ENCODE data around the gene CYP8B1.

Gene CYP8B1

GRCh38 chr3:42875325-42876151 lies at the start of gene CYP8B1:
CYP8B1 (minus strand) TSS chr3:42875879; CDS start chr3:42875816, 63 bp downstream.
- DNase-seq, result no peak

GRCh38 chr3:42923606-42924005 lies 47.9 kb upstream of the CYP8B1 start:
- DNase-seq, result no peak

GRCh38 chr3:42914771-42915515 lies 39.3 kb upstream of the CYP8B1 start:
- no peak for DNase-seq

- DNase-seq, result no peak
Observed at GRCh38 chr3:42911551-42911950, 35.9 kb upstream of the CYP8B1 start.

- no peak for DNase-seq
Observed at GRCh38 chr3:42908675-42909074, 33.0 kb upstream of the CYP8B1 start.

- peak in 2 of 51 donors; percentile 25 to 48 for DNase-seq
Observed at GRCh38 chr3:42906848-42907183, 31.1 kb upstream of the CYP8B1 start.

GRCh38 chr3:42906070-42906847 lies 30.6 kb upstream of the CYP8B1 start, which contains the start of gene ZNF662:
ZNF662 (plus strand) TSS chr3:42906142; CDS start chr3:42908115, 1,973 bp downstream.
- peak in 46 of 51 donors; percentile 11 to 76 (median 46) for DNase-seq

- DNase-seq, result no peak
Observed at GRCh38 chr3:42905740-42906069, 30.0 kb upstream of the CYP8B1 start.

- no peak for DNase-seq
Observed at GRCh38 chr3:42904076-42904475, 28.4 kb upstream of the CYP8B1 start.

- no peak for DNase-seq
Observed at GRCh38 chr3:42902257-42902656, 26.6 kb upstream of the CYP8B1 start.

GRCh38 chr3:42901073-42901415 lies 25.4 kb upstream of the CYP8B1 start:
- DNase-seq, result no peak

GRCh38 chr3:42900226-42901072 lies 24.8 kb upstream of the CYP8B1 start:
- peak in 2 of 51 donors; percentile 3 to 20 for DNase-seq

GRCh38 chr3:42898896-42899675 lies 23.4 kb upstream of the CYP8B1 start:
- DNase-seq, result no peak

GRCh38 chr3:42895580-42895868 lies 19.8 kb upstream of the CYP8B1 start:
- DNase-seq, result no peak

- DNase-seq, result no peak
Observed at GRCh38 chr3:42894698-42895579, 19.3 kb upstream of the CYP8B1 start.

GRCh38 chr3:42892807-42893206 lies 17.1 kb upstream of the CYP8B1 start:
- DNase-seq, result no peak

- DNase-seq, result no peak
Observed at GRCh38 chr3:42892169-42892568, 16.5 kb upstream of the CYP8B1 start.

GRCh38 chr3:42891042-42891441 lies 15.4 kb upstream of the CYP8B1 start:
- DNase-seq, result no peak

- no peak for DNase-seq
Observed at GRCh38 chr3:42887084-42887483, 11.4 kb upstream of the CYP8B1 start.

All from hypothalamus (tissue), 51 donors.